ENCODE measurements around the gene PEAR1. TPM values are rescaled to one million over a fixed set of nuclear protein-coding genes. Genes with fewer than 3 reads are reported as not detected.

Gene PEAR1
- total RNA-seq, 1 donor from 2014 or later: 0.55 TPM

GRCh38 chr1:156864796-156865195 lies 28.7 kb upstream of the PEAR1 start:
- H3K36me3 Mint-ChIP-seq (ENCODE audit: low read depth): peaks cover 80% of the 10 kb centered on the region
- H3K4me1 Mint-ChIP-seq (ENCODE audit: low read depth): peaks cover 66% of the 10 kb centered on the region
- no peaks in the 10 kb centered on the region for H3K9me3 Mint-ChIP-seq
- H3K27ac Mint-ChIP-seq: peak overlapping the region; percentile 88
- peak overlapping the region; percentile 87 for H3K4me3 Mint-ChIP-seq (ENCODE audit: low read depth)
- no peak for DNase-seq (ENCODE audit: low spot score)
- peaks cover under 1% of the 10 kb centered on the region for H3K27me3 Mint-ChIP-seq (ENCODE audit: low read depth)
- intact Hi-C loops (cut with micrococcal nuclease): loop anchor here (5.0 kb wide), 1 partner anchor 268 kb away; no protein-coding TSS in a partner anchor

- Mint-ChIP-seq H3K4me1 (ENCODE audit: low read depth) (peaks cover 69% of the 10 kb centered on the region), H3K9me3 (no peaks in the 10 kb centered on the region), H3K27ac (peak overlapping the region; percentile 88), H3K36me3 (ENCODE audit: low read depth) (peaks cover 84% of the 10 kb centered on the region), H3K4me3 (ENCODE audit: low read depth) (peak overlapping the region; percentile 87), H3K27me3 (ENCODE audit: low read depth) (no peaks in the 10 kb centered on the region)
- intact Hi-C loops (cut with micrococcal nuclease): no loop called here
- DNase-seq (ENCODE audit: low spot score): no peak
These were observed 28.3 kb upstream of the PEAR1 start for GRCh38 chr1:156865258-156865657.

- peak overlapping the region; percentile 87 for H3K4me3 Mint-ChIP-seq (ENCODE audit: low read depth)
- peaks cover 90% of the 10 kb centered on the region for H3K36me3 Mint-ChIP-seq (ENCODE audit: low read depth)
- no peaks in the 10 kb centered on the region for H3K9me3 Mint-ChIP-seq
- no peak for DNase-seq (ENCODE audit: low spot score)
- intact Hi-C loops (cut with micrococcal nuclease): no loop called here
- peaks cover 73% of the 10 kb centered on the region for H3K4me1 Mint-ChIP-seq (ENCODE audit: low read depth)
- H3K27ac Mint-ChIP-seq: peak overlapping the region; percentile 88
- no peaks in the 10 kb centered on the region for H3K27me3 Mint-ChIP-seq (ENCODE audit: low read depth)
These were observed 27.7 kb upstream of the PEAR1 start for GRCh38 chr1:156865865-156866248.

- H3K9me3 Mint-ChIP-seq: no peaks in the 10 kb centered on the region
- no peak for DNase-seq (ENCODE audit: low spot score)
- H3K4me3 Mint-ChIP-seq (ENCODE audit: low read depth): peak overlapping the region; percentile 87
- intact Hi-C loops (cut with micrococcal nuclease): no loop called here
- peak overlapping the region; percentile 88 for H3K27ac Mint-ChIP-seq
- H3K27me3 Mint-ChIP-seq (ENCODE audit: low read depth): no peaks in the 10 kb centered on the region
- peaks cover 94% of the 10 kb centered on the region for H3K36me3 Mint-ChIP-seq (ENCODE audit: low read depth)
- peaks cover 76% of the 10 kb centered on the region for H3K4me1 Mint-ChIP-seq (ENCODE audit: low read depth)
These were observed 27.1 kb upstream of the PEAR1 start for GRCh38 chr1:156866249-156866909.

GRCh38 chr1:156868341-156868740 lies 25.2 kb upstream of the PEAR1 start:
- intact Hi-C loops (cut with micrococcal nuclease): no loop called here

DNA sequence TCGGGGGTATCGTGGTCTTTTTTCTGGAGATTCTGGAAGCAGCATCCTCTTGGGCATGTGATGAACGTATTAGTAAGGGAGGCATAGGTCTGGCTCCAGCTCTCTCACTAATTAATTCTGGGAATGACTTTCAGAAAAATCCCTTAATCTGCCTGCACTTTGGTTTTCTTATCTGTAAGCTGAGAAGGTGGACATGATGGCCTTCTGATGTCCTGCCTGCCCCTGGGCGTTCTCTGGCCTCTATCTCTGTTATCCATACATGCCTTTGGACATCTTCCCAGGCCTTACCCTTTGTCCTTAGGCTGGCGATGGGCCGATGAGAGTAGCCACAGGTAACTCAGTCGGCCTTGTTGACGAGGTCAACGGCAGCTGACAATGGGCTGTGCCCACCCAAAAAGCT lies 24.1 kb upstream of the PEAR1 start:
- Mint-ChIP-seq H3K9me3 (no peaks in the 10 kb centered on the region), H3K36me3 (ENCODE audit: low read depth) (peaks cover 90% of the 10 kb centered on the region), H3K4me1 (ENCODE audit: low read depth) (peaks cover 57% of the 10 kb centered on the region), H3K27ac (peak overlapping the region; percentile 87), H3K27me3 (ENCODE audit: low read depth) (no peaks in the 10 kb centered on the region), H3K4me3 (ENCODE audit: low read depth) (no peak overlapping the region)
- intact Hi-C loops (cut with micrococcal nuclease): no loop called here
- no peak for DNase-seq (ENCODE audit: low spot score)

More at GRCh38 chr1:156868341-156868740, 25.2 kb upstream of the PEAR1 start:
- Mint-ChIP-seq H3K36me3 (ENCODE audit: low read depth) (peaks cover 90% of the 10 kb centered on the region), H3K4me1 (ENCODE audit: low read depth) (peaks cover 65% of the 10 kb centered on the region), H3K4me3 (ENCODE audit: low read depth) (no peak overlapping the region), H3K27me3 (ENCODE audit: low read depth) (no peaks in the 10 kb centered on the region), H3K27ac (peak overlapping the region; percentile 56), H3K9me3 (no peaks in the 10 kb centered on the region)
- DNase-seq (ENCODE audit: low spot score): no peak

DNA sequence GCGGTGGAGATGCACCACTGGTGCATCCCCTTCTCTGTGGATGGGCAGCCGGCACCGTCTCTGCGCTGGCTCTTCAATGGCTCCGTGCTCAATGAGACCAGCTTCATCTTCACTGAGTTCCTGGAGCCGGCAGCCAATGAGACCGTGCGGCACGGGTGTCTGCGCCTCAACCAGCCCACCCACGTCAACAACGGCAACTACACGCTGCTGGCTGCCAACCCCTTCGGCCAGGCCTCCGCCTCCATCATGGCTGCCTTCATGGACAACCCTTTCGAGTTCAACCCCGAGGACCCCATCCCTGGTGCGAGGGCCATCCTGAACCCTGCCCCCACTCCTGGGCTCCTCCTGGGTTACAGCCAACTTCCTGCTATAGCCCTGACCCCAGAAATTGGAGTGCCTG lies 19.9 kb upstream of the PEAR1 start:
- no peak for DNase-seq (ENCODE audit: low spot score)
- Mint-ChIP-seq H3K27ac (no peak overlapping the region), H3K4me3 (ENCODE audit: low read depth) (no peak overlapping the region), H3K9me3 (no peaks in the 10 kb centered on the region), H3K27me3 (ENCODE audit: low read depth) (no peaks in the 10 kb centered on the region), H3K4me1 (ENCODE audit: low read depth) (peaks cover 26% of the 10 kb centered on the region), H3K36me3 (ENCODE audit: low read depth) (peaks cover 83% of the 10 kb centered on the region)
- intact Hi-C loops (cut with micrococcal nuclease): no loop called here

GRCh38 chr1:156874142-156874541 lies 19.4 kb upstream of the PEAR1 start:
- intact Hi-C loops (cut with micrococcal nuclease): no loop called here
- Mint-ChIP-seq H3K4me1 (ENCODE audit: low read depth) (peaks cover 26% of the 10 kb centered on the region), H3K27ac (no peak overlapping the region), H3K4me3 (ENCODE audit: low read depth) (no peak overlapping the region), H3K9me3 (no peaks in the 10 kb centered on the region), H3K36me3 (ENCODE audit: low read depth) (peaks cover 81% of the 10 kb centered on the region), H3K27me3 (ENCODE audit: low read depth) (no peaks in the 10 kb centered on the region)
- no peak for DNase-seq (ENCODE audit: low spot score)

- Mint-ChIP-seq H3K36me3 (ENCODE audit: low read depth) (peaks cover 77% of the 10 kb centered on the region), H3K27me3 (ENCODE audit: low read depth) (no peaks in the 10 kb centered on the region), H3K4me1 (ENCODE audit: low read depth) (peaks cover 21% of the 10 kb centered on the region), H3K27ac (no peak overlapping the region), H3K4me3 (ENCODE audit: low read depth) (no peak overlapping the region), H3K9me3 (no peaks in the 10 kb centered on the region)
- intact Hi-C loops (cut with micrococcal nuclease): no loop called here
- DNase-seq (ENCODE audit: low spot score): no peak
These were observed 18.8 kb upstream of the PEAR1 start for GRCh38 chr1:156874572-156875340.

GRCh38 chr1:156875341-156875615 lies 18.2 kb upstream of the PEAR1 start:
- H3K27ac Mint-ChIP-seq: no peak overlapping the region
- DNase-seq (ENCODE audit: low spot score): no peak
- H3K4me1 Mint-ChIP-seq (ENCODE audit: low read depth): peaks cover 16% of the 10 kb centered on the region
- peaks cover 76% of the 10 kb centered on the region for H3K36me3 Mint-ChIP-seq (ENCODE audit: low read depth)
- no peaks in the 10 kb centered on the region for H3K9me3 Mint-ChIP-seq
- intact Hi-C loops (cut with micrococcal nuclease): no loop called here
- no peak overlapping the region for H3K4me3 Mint-ChIP-seq (ENCODE audit: low read depth)
- no peaks in the 10 kb centered on the region for H3K27me3 Mint-ChIP-seq (ENCODE audit: low read depth)

DNA sequence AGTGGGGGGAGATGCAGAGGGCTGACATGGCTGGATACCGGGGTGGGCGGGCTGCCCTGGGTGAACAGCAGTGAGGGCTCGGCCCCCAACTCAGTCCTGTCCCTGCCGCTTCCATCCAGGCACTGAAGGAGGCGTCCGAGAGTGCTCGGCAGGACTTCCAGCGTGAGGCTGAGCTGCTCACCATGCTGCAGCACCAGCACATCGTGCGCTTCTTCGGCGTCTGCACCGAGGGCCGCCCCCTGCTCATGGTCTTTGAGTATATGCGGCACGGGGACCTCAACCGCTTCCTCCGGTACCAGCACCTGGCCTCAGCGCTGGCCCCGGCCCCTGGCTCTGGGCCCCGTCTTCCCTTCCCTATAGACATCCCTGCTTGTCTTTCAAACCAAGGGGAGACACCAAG lies 17.2 kb upstream of the PEAR1 start:
- Mint-ChIP-seq H3K9me3 (no peaks in the 10 kb centered on the region), H3K4me1 (ENCODE audit: low read depth) (peaks cover 6% of the 10 kb centered on the region), H3K27me3 (ENCODE audit: low read depth) (no peaks in the 10 kb centered on the region), H3K36me3 (ENCODE audit: low read depth) (peaks cover 77% of the 10 kb centered on the region), H3K4me3 (ENCODE audit: low read depth) (no peak overlapping the region), H3K27ac (no peak overlapping the region)
- intact Hi-C loops (cut with micrococcal nuclease): no loop called here
- no peak for DNase-seq (ENCODE audit: low spot score)

- Mint-ChIP-seq H3K27me3 (ENCODE audit: low read depth) (no peaks in the 10 kb centered on the region), H3K9me3 (no peaks in the 10 kb centered on the region), H3K4me3 (ENCODE audit: low read depth) (no peak overlapping the region), H3K27ac (no peak overlapping the region), H3K36me3 (ENCODE audit: low read depth) (peaks cover 74% of the 10 kb centered on the region), H3K4me1 (ENCODE audit: low read depth) (peaks cover 3% of the 10 kb centered on the region)
- DNase-seq (ENCODE audit: low spot score): no peak
- intact Hi-C loops (cut with micrococcal nuclease): no loop called here
These were observed 15.9 kb upstream of the PEAR1 start for GRCh38 chr1:156877433-156878170.

- Mint-ChIP-seq H3K36me3 (ENCODE audit: low read depth) (peaks cover 70% of the 10 kb centered on the region), H3K27me3 (ENCODE audit: low read depth) (peaks cover 1% of the 10 kb centered on the region), H3K4me1 (ENCODE audit: low read depth) (no peaks in the 10 kb centered on the region), H3K4me3 (ENCODE audit: low read depth) (no peak overlapping the region), H3K9me3 (no peaks in the 10 kb centered on the region), H3K27ac (no peak overlapping the region)
- intact Hi-C loops (cut with micrococcal nuclease): no loop called here
- no peak for DNase-seq (ENCODE audit: low spot score)
These were observed 13.6 kb upstream of the PEAR1 start for GRCh38 chr1:156879876-156880275.

Data from activated T-helper 2 cell treated with anti-CD3 and anti-CD28 coated beads, Interferon-gamma antibody, Interleukin-2, Interleukin-4, amounts not matched to agents 10 μg/mL and 5 μg/mL and 100 μg/mL, durations not matched to agents 14 hours and 24 hours and 36 hours (primary cell).